Measurements from ENCODE around the gene TMEM252. TPM values are rescaled to one million over a fixed set of nuclear protein-coding genes. Genes with fewer than 3 reads are reported as not detected.
A peak's percentile ranks its signal among the peaks of the same experiment; 100 is the strongest.

Gene TMEM252
- total RNA-seq, 1 donor from 2014 or later = not detected

GRCh38 chr9:68552700-68553476, 12.2 kb upstream of the TMEM252 start:
- Mint-ChIP-seq H3K27ac (no peak overlapping the region), H3K4me1 (no peaks in the 10 kb centered on the region), H3K4me3 (no peak overlapping the region), H3K27me3 (peaks cover 30% of the 10 kb centered on the region), H3K36me3 (ENCODE audit: low read depth) (no peaks in the 10 kb centered on the region), H3K9me3 (no peaks in the 10 kb centered on the region)
- no peak for DNase-seq
- intact Hi-C loops (cut with micrococcal nuclease) = no loop called here

GRCh38 chr9:68551191-68551590, 10.5 kb upstream of the TMEM252 start:
- H3K9me3 Mint-ChIP-seq = no peaks in the 10 kb centered on the region

GRCh38 chr9:68548241-68548640, 7.6 kb upstream of the TMEM252 start:
- intact Hi-C loops (cut with micrococcal nuclease) = no loop called here
- Mint-ChIP-seq H3K9me3 (no peaks in the 10 kb centered on the region), H3K36me3 (ENCODE audit: low read depth) (no peaks in the 10 kb centered on the region), H3K27ac (no peak overlapping the region), H3K4me3 (no peak overlapping the region), H3K4me1 (peaks cover 6% of the 10 kb centered on the region), H3K27me3 (peaks cover 22% of the 10 kb centered on the region)
- DNase-seq = no peak

More at GRCh38 chr9:68551191-68551590, 10.5 kb upstream of the TMEM252 start:
- intact Hi-C loops (cut with micrococcal nuclease) = no loop called here
- no peak for DNase-seq
- H3K36me3 Mint-ChIP-seq (ENCODE audit: low read depth) = no peaks in the 10 kb centered on the region
- H3K4me3 Mint-ChIP-seq = no peak overlapping the region
- H3K27me3 Mint-ChIP-seq = peaks cover 24% of the 10 kb centered on the region
- H3K27ac Mint-ChIP-seq = no peak overlapping the region
- peaks cover 6% of the 10 kb centered on the region for H3K4me1 Mint-ChIP-seq

- H3K4me1 Mint-ChIP-seq = peaks cover 6% of the 10 kb centered on the region
- intact Hi-C loops (cut with micrococcal nuclease) = no loop called here
- H3K9me3 Mint-ChIP-seq = no peaks in the 10 kb centered on the region
- H3K4me3 Mint-ChIP-seq = no peak overlapping the region
- H3K27me3 Mint-ChIP-seq = peaks cover 20% of the 10 kb centered on the region
- H3K27ac Mint-ChIP-seq = no peak overlapping the region
- no peak for DNase-seq
- no peaks in the 10 kb centered on the region for H3K36me3 Mint-ChIP-seq (ENCODE audit: low read depth)
Measured at GRCh38 chr9:68547417-68547816, 6.7 kb upstream of the TMEM252 start.

GRCh38 chr9:68546596-68547390, 6.1 kb upstream of the TMEM252 start:
- Mint-ChIP-seq H3K9me3 (no peaks in the 10 kb centered on the region), H3K36me3 (ENCODE audit: low read depth) (no peaks in the 10 kb centered on the region), H3K27me3 (peaks cover 18% of the 10 kb centered on the region), H3K4me1 (peaks cover 6% of the 10 kb centered on the region), H3K27ac (peak overlapping the region; percentile 75), H3K4me3 (no peak overlapping the region)
- DNase-seq = peak; percentile 68
- intact Hi-C loops (cut with micrococcal nuclease) = no loop called here

GRCh38 chr9:68545033-68545705, 4.5 kb upstream of the TMEM252 start:
- no peak overlapping the region for H3K27ac Mint-ChIP-seq
- peaks cover 6% of the 10 kb centered on the region for H3K4me1 Mint-ChIP-seq
- H3K9me3 Mint-ChIP-seq = no peaks in the 10 kb centered on the region
- no peaks in the 10 kb centered on the region for H3K36me3 Mint-ChIP-seq (ENCODE audit: low read depth)
- no peak for DNase-seq
- peaks cover 13% of the 10 kb centered on the region for H3K27me3 Mint-ChIP-seq
- no peak overlapping the region for H3K4me3 Mint-ChIP-seq
- intact Hi-C loops (cut with micrococcal nuclease) = no loop called here

GRCh38 chr9:68541568-68541967, 885 bp upstream of the TMEM252 start:
- H3K9me3 Mint-ChIP-seq = no peaks in the 10 kb centered on the region
- peaks cover 1% of the 10 kb centered on the region for H3K4me1 Mint-ChIP-seq
- H3K36me3 Mint-ChIP-seq (ENCODE audit: low read depth) = no peaks in the 10 kb centered on the region
- H3K4me3 Mint-ChIP-seq = no peak overlapping the region
- no peak for DNase-seq
- intact Hi-C loops (cut with micrococcal nuclease) = no loop called here
- no peak overlapping the region for H3K27ac Mint-ChIP-seq
- peaks cover 16% of the 10 kb centered on the region for H3K27me3 Mint-ChIP-seq

GRCh38 chr9:68538200-68538599, 2.5 kb downstream of the TMEM252 start:
- Mint-ChIP-seq H3K27ac (no peak overlapping the region), H3K4me3 (no peak overlapping the region), H3K4me1 (no peaks in the 10 kb centered on the region), H3K27me3 (peaks cover 11% of the 10 kb centered on the region), H3K36me3 (ENCODE audit: low read depth) (no peaks in the 10 kb centered on the region), H3K9me3 (no peaks in the 10 kb centered on the region)
- DNase-seq = no peak
- intact Hi-C loops (cut with micrococcal nuclease) = no loop called here

- DNase-seq = no peak
- Mint-ChIP-seq H3K9me3 (no peaks in the 10 kb centered on the region), H3K4me1 (no peaks in the 10 kb centered on the region), H3K36me3 (ENCODE audit: low read depth) (no peaks in the 10 kb centered on the region), H3K27me3 (peaks cover 10% of the 10 kb centered on the region), H3K4me3 (no peak overlapping the region), H3K27ac (no peak overlapping the region)
- intact Hi-C loops (cut with micrococcal nuclease) = no loop called here
Measured at GRCh38 chr9:68537616-68537880, 3.1 kb downstream of the TMEM252 start.

- no peak overlapping the region for H3K4me3 Mint-ChIP-seq
- no peaks in the 10 kb centered on the region for H3K36me3 Mint-ChIP-seq (ENCODE audit: low read depth)
- H3K4me1 Mint-ChIP-seq = no peaks in the 10 kb centered on the region
- no peaks in the 10 kb centered on the region for H3K9me3 Mint-ChIP-seq
- DNase-seq = no peak
- no peak overlapping the region for H3K27ac Mint-ChIP-seq
- H3K27me3 Mint-ChIP-seq = peaks cover 9% of the 10 kb centered on the region
- intact Hi-C loops (cut with micrococcal nuclease) = no loop called here
Measured at GRCh38 chr9:68536876-68537615, 3.6 kb downstream of the TMEM252 start.

GRCh38 chr9:68533678-68534077, 7.0 kb downstream of the TMEM252 start:
- intact Hi-C loops (cut with micrococcal nuclease) = no loop called here
- no peaks in the 10 kb centered on the region for H3K36me3 Mint-ChIP-seq (ENCODE audit: low read depth)
- H3K9me3 Mint-ChIP-seq = no peaks in the 10 kb centered on the region
- no peak overlapping the region for H3K4me3 Mint-ChIP-seq
- no peak overlapping the region for H3K27ac Mint-ChIP-seq
- DNase-seq = no peak
- no peaks in the 10 kb centered on the region for H3K4me1 Mint-ChIP-seq
- H3K27me3 Mint-ChIP-seq = peaks cover 5% of the 10 kb centered on the region

GRCh38 chr9:68532131-68532530, 8.6 kb downstream of the TMEM252 start:
- no peaks in the 10 kb centered on the region for H3K36me3 Mint-ChIP-seq (ENCODE audit: low read depth)
- peaks cover 8% of the 10 kb centered on the region for H3K27me3 Mint-ChIP-seq
- no peak overlapping the region for H3K4me3 Mint-ChIP-seq
- no peak overlapping the region for H3K27ac Mint-ChIP-seq
- DNase-seq = no peak
- intact Hi-C loops (cut with micrococcal nuclease) = no loop called here
- H3K9me3 Mint-ChIP-seq = no peaks in the 10 kb centered on the region
- H3K4me1 Mint-ChIP-seq = no peaks in the 10 kb centered on the region

GRCh38 chr9:68530618-68531017, 10.1 kb downstream of the TMEM252 start:
- intact Hi-C loops (cut with micrococcal nuclease) = no loop called here
- no peak for DNase-seq
- H3K9me3 Mint-ChIP-seq = no peaks in the 10 kb centered on the region
- H3K4me3 Mint-ChIP-seq = no peak overlapping the region
- no peak overlapping the region for H3K27ac Mint-ChIP-seq
- H3K36me3 Mint-ChIP-seq (ENCODE audit: low read depth) = no peaks in the 10 kb centered on the region
- no peaks in the 10 kb centered on the region for H3K4me1 Mint-ChIP-seq
- H3K27me3 Mint-ChIP-seq = peaks cover 11% of the 10 kb centered on the region
